ENCODE measurements around the gene AGXT2.

The AGXT2 gene

GRCh38 chr5:34957857-34958690 is 89.7 kb downstream of the AGXT2 start:
- no peak for DNase-seq

- no peak for DNase-seq
Measured at GRCh38 chr5:34957321-34957720, 90.4 kb downstream of the AGXT2 start.
